DMS53 treated with DMSO at 0.1 percent for 48 hours (cell line): Measurements from ENCODE around the gene GJA1.
"Not testable (repeated sequence)": the region's sequence is repeated elsewhere in the genome, so short reads cannot be mapped to it uniquely, and the experiment has no call there.

Experiments used
- DNase-seq: peaks from one replicate; lab custom pipeline; 2025; ENCODE audit not compliant: unreplicated experiment; lab: John Stamatoyannopoulos, UW

The GJA1 gene

DNA sequence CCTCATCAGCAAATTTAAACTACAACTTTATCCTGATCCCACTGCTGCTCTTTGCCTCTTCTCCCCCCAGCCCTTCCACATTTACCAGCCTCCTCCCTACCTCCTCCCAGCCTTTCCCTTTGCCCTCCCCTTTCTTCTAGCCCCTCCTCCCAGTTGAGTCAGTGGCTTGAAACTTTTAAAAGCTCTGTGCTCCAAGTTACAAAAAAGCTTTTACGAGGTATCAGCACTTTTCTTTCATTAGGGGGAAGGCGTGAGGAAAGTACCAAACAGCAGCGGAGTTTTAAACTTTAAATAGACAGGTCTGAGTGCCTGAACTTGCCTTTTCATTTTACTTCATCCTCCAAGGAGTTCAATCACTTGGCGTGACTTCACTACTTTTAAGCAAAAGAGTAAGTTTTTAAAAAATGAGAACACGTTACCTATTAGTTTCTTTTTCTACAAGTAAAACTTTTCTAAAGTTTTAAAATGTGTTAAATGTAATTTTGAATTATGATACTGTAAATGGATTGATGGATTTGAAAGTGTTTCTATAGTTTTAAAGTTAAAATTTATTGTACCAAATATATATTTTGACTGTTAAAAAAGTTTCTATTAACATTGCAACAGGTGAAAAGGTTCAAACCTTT, at the start of gene GJA1:
Gene GJA1, plus strand, starts transcription at position 203 of the 626 bp plus-strand sequence. CDS start 11,202 bp downstream, outside the sequence.
- no peak for DNase-seq

- DNase-seq: not testable (repeated sequence)
Observed at GRCh38 chr6:121386551-121386950, 48.9 kb upstream of the GJA1 start.

GRCh38 chr6:121389419-121389818, 46.0 kb upstream of the GJA1 start:
- no peak for DNase-seq

DNA sequence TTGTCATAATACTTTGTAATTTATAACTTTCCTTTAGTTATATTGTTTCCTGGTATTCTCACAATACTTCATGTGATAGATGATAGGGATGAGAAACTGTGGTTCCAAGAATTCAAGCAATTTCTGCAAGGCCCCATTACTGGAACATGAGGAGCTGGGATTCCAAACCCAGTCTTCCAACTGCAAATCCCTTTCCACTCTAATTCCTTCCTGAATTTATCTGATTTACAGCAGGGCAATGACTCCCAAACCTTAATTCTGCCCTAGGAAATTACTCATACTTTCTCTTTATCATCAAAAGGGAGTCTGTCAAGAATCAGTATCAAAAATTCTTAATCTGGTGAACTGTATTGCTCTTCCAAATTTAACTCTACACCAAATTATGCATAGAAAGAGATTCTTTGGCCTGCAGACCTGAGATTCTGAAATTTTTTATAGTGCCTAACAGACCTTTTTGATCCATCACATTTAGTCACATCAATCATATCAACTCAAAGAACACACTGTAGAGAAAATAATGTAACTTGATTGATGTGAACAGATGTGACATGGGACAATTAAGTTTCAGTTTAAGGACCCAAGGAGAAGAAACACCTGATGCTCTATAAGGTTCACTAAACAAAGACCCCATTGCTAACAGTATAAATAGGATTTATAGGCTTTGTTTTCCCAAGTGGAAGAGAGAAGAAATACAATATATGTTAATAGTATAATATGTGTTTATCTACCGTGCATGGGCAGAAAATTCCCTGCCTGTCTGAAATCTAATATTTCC, 41.5 kb upstream of the GJA1 start:
- no peak for DNase-seq

DNA sequence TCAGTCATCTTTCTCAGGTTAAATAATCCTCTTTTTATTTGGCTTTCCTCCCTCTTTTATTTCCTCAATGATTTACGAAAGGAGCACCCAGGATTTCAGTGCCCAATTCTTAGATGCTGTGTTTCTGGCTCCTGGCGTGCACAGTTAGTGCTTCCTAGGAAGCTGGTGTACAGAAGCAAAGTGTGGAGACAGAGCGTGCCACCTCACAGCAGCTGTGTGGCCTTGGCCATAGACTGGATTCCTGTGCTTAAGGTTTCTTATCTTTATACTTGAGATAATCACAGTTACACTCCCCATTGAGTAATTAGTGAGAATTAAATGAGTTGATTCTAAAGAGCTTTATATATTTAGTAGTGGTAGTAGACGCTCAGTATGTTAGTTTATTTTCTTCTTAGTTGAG, 39.7 kb upstream of the GJA1 start:
- DNase-seq: no peak

DNA sequence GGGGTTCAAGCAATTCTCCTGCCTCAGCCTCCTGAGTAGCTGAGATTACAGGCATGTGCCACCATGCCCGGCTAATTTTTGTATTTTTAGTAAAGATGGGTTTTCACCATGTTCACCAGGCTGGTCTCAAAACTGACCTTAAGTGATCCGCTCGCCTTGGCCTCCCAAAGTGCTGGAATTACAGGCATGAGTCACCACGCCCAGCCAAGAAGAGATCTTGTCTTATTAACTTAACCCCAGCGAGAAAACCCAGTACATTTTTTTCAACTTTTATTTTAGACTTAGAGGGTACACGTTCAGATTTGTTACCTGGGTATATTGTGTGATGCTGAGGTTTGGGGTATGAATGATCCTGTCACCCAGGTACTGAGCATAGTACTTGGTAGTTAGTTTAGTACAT, 38.3 kb upstream of the GJA1 start:
- not testable (repeated sequence) for DNase-seq

DNA sequence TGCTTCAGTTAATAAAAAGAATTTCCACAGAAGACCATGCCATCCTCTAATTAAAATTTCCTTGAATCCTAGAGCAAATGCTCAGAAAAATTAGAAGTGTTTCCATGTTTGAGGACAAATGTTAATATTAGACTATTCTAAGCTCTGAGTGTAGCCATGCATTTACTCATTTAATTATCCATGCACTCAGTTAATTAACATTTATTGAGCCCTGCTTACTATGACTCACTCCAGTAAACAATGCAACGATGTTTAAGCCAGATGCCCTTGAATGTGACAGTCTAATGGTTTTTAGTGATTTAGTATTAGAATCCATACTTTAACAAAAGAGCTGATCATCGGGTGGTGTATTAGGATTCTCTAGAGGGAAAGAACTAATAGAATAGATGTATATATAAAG, 37.3 kb upstream of the GJA1 start:
- no peak for DNase-seq

- DNase-seq: no peak
Observed at GRCh38 chr6:121399966-121400365, 35.5 kb upstream of the GJA1 start.

GRCh38 chr6:121403964-121404363, 31.5 kb upstream of the GJA1 start:
- no peak for DNase-seq

DNA sequence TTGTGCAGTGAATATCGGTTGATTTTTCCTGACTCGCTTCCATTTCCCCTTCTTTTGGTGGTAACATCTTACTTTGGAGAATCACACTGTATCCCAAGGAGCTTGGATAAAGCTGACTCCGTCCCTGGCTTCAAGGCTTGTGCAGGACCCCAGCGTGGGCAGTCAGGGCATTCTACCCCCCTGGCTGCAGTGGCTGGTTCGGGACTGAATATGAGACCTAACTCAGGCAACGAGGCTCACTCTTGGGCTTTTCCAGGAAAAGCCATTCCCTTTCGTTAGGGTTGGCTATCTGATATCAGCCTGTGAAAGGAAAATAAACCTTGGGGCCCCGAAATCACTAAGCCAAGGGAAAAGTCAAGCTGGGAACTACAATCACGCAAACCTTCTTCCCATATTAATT, 30.1 kb upstream of the GJA1 start:
- no peak for DNase-seq

- DNase-seq: no peak
Observed at GRCh38 chr6:121408321-121408720, 27.1 kb upstream of the GJA1 start.

GRCh38 chr6:121413879-121414278, 21.6 kb upstream of the GJA1 start:
- DNase-seq: no peak

- no peak for DNase-seq
Observed at GRCh38 chr6:121418346-121418745, 17.1 kb upstream of the GJA1 start.

DNA sequence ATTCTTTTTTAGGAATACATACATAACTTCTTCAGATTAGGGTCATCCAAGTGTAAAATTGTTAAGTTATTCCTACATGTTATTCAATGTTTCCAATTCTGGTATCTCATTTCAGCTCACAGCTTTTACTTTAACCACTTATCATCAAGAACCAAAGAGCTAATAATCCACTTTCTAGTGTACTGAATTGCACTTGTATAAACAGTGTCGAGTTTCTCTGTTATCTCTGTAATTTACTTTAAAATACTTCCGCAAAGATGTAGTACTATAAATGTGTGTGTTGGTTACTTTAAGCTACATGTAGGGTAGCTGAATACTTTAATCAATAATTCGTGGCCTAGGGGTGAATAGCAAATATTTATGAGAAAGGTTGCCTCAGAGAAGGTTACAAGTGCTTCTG, 8.8 kb upstream of the GJA1 start:
- DNase-seq: no peak

DNA sequence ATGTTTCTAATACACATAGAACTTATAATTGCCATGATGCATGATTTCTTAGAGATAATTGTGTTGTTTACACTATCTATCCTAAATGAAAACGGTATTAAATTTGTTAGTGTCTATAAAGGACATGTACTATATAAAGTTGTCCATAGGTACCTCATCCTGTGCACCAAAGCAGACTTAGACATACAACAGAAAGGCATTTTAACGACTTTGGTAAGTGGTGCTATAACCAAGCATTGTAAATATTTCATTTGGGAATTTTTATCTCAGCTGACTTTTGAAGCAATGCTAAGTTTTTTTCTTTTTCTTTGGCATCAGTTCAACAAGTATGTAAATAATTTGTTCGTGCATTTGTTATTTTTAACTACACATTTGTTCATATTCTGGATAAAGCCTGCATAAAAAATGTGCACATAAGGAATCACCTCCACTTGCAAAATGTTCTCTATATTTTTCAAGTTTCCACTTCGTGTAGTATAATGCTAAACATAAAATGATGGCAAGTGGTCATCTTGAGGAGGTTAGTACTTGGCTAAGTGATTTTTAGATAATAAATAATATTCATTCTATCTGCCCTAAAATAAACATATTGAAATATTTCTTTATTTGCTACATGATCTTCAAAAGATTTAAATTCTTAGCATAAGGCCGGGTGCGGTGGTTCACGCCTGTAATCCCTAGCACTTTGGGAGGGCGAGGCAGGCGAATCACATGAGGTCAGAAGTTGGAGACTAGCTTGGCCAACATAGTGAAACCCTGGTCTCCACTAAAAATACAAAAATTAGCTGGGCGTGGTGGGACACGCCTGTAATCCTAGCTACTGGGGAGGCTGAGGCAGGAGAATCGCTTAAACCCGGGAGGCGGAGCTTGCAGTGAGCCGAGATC, 6.3 kb upstream of the GJA1 start:
- DNase-seq: no peak

DNA sequence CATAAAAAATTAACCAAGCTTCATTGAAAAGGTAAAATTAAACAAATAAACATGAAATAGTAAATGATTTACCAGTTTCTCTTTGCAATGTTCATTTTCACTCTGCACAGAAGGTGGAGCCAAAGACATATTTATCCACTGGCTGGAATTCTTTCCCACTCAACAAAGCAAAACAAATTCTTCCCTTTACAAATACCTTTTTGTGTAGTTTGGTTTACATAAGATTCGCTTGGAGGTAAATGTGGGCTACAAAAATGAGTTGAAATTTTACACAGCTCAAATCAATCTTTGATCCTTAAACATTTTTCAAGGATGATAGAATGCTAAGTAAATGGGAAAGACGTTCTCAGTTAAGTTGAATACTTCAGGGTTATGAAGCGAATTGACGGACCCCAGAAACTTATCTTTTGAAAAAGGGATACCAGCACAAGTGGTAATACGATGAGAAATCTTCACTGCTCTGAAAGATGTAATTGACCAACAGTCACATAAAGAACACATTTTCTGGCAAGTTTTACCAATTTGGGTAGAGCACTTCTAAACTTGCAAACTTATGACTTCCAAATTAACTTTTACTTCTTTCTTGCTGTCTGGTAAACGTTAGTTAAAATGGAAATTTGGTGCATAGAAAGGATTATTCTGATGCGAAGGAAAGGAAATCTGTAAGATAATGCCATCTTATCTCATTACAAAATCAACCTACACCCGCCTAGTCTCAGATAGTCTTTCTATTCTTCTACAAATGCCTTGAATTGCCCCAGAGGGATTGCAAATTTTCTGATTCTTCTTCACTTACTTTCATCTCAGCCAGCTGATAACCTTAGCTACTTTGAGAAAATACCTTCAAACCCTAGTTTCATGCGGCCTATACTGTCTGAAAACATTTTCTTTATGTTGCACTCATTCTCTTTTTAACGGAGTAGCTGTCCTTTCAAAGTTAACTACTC, 4.7 kb upstream of the GJA1 start:
- DNase-seq: peak; percentile 56

GRCh38 chr6:121431776-121432175, 3.7 kb upstream of the GJA1 start:
- not testable (repeated sequence) for DNase-seq

DNA sequence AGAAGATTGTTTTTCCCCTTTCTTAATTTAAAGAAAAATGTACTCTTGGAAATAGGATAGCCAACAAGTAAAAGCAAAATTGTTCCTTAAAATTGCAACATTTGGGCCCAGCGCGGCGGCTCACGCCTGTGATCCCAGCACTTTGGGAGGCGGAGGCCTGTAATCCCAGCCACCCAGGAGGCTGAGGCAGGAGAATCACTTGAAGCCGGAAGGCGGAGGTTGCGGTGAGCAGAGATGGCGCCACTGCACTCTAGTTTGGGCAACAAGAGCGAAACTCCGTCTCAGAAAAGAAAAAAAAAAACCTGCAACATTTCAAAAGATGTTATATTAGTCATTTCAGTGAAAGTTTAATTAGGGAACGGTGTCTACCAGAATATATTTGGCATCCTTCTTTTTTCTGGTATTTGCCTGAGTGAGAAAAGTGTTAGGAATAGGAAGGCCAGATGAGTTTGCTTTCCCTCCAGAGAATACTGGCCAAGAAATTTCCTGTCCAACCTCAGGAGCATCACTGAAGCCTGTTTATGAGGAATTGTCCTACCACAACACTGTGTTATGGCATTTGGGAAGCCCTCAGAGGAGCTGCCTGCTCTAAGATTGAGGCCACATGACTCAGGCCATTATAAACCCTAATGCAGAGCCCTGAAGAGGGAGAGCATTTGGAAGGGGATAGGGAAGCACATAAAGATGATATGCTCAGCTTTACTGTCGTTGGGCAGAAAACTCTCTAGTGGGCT, 1.2 kb upstream of the GJA1 start:
- no peak for DNase-seq

- no peak for DNase-seq
Observed at GRCh38 chr6:121436274-121436857, 920 bp downstream of the GJA1 start.
